ENCODE data around the gene ADAM29.
"Not testable (repeated sequence)": the region's sequence is repeated elsewhere in the genome, so short reads cannot be mapped to it uniquely, and the experiment has no call there.

The ADAM29 gene

DNA sequence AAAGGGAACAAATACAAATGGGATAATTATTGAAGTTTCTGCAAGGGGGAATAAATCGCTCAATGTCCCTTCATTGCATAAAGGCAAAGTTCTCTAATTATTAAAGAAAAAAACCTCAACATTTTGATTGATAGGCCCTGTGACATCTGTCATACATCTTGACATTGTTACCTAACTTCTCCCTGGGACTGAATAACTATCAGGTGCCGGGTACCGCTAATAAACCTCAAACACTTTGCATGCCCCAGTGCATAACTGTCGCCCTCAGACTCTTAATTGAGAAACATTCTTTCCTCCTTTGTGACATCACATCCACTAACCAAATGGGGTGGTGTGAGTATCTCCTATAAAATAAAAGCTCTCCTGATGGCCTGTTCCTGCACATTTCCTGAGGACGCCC, at the start of gene ADAM29:
Gene ADAM29 (plus strand): TSS at position 301 of the 400 bp plus-strand sequence. CDS start 57,168 bp downstream, outside the sequence.
- no peak for DNase-seq (ENCODE audit: low read depth)

DNA sequence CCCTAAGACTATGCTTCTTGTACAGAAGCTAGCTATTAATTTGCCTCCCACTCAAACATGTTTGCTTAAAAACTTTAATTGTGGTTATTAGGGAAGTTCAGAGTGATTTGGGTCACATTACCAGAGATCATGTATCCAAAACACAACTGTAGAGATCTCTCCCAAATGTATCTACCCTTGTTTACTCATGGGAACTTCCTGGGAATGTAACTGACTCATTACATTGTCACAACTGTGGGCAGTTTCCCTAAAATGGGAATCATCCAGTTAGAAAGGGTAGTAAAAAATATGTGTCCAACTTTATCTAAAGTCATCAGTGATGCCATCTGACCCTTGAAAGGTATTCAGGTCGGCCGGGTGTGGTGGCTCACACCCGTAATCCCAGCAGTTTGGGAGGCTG, 48.8 kb upstream of the ADAM29 start:
- no peak for DNase-seq (ENCODE audit: low read depth)

DNA sequence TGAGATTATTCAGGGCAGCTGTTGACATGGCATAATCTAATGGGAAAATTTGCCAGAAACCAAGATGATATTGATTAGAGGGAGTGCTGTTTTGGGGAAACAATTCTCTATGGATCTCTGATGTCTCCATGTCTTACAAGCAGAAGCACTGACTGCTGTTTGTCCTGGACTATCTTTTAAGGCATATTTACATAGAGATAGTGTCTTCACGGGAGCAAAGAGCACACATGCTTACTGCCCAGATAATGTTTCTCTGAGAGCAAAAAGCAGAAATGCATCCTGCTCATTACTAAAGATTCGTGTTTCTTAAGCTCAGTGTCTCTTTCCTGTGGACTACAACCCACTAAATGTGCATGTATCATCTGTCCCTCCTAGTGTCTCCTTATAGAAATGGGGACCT, 47.8 kb upstream of the ADAM29 start:
- DNase-seq (ENCODE audit: low read depth), result no peak

DNA sequence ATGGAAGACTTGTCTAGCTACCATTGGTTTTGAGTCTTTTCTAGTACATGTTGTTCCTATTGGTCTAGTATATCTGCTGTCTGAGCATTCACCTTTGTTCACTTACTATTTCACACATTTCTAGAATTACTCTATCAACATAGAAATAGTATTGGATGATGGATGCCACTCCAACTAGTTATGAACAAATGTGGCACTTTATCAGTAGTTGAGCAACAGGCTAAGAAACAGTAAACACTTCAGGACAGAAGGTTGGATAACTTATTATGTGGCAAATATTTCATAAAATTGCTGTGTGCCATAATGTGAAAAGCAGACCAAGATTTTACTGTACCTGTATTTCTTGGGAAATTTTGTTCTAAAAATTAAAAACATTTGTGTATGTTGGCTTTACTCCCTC, 46.8 kb upstream of the ADAM29 start:
- no peak for DNase-seq (ENCODE audit: low read depth)

DNA sequence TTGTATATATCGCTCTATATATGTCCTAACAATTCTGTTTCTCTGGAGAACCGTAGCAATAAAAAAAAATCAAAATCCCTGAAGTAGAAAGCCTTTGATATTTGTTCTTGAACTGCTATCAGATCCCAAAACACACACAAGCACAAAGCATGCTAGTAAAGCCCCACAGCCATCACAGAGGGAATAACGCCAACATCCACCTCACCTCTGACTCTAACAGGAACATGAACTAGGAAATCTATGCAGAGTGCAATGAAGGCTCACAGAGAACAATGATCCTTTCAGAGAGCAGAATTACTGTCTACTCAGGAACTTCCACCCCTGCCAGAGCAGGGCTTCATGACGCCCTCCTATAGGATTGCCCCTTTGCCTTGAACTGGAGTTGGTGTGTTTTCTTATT, 45.0 kb upstream of the ADAM29 start:
- not testable (repeated sequence) for DNase-seq (ENCODE audit: low read depth)

DNA sequence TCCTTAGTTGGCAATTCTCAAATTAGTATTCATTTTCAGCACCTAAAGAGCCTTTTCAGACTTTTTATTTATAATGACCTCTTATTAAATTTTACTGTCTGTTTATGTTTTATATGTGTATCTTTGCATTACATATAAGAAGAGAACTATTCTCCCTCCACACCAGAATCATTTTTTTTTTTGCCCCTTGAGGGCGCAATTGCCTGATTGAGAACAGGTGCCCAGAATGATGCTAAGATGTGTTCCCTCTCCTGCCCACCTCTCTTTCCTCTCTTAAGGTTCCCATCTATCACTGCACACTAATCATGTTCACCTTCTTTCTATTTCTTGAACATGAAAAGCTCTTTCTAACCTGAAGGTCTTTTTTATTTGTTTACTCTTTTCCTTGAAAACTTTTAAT, 44.2 kb upstream of the ADAM29 start:
- DNase-seq (ENCODE audit: low read depth), result no peak

DNA sequence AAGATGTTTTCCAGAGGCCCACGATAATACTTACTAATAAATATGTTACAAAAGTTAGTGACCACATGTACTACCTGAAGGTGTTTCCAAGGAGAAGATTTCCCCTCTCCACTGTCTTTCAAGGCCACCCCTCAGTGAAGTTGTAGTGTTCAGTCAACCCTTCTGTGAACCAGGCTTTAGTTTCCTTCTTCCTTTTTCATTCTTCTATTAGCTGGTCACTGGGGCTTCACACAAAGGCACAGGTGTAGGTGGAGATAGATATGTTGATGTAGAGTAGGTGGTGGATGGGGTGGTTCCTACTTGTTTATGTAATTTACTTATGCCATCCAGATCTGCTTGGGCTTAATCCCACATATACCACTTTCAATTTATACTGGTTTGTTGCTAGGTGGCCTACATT, 43.3 kb upstream of the ADAM29 start:
- DNase-seq (ENCODE audit: low read depth), result no peak

DNA sequence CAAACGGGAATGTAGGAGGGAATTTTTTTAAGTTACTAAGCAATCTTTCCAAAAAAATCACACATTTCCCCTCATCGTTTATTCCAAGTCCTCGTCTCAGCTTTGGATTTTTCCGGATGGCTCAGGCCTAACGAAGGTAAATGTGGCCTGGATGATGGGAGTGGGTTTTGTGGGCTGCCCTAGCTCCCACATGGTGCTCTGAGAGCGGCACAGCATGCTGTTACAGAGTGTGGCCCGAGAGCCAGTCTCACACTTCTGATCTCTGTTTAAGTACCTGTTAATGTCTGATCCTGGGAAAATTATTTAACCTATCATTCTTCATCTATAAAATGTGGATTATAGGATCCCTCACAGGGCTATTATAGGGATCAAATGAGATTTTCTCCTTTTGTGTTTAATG, 38.2 kb upstream of the ADAM29 start:
- DNase-seq (ENCODE audit: low read depth), result no peak

DNA sequence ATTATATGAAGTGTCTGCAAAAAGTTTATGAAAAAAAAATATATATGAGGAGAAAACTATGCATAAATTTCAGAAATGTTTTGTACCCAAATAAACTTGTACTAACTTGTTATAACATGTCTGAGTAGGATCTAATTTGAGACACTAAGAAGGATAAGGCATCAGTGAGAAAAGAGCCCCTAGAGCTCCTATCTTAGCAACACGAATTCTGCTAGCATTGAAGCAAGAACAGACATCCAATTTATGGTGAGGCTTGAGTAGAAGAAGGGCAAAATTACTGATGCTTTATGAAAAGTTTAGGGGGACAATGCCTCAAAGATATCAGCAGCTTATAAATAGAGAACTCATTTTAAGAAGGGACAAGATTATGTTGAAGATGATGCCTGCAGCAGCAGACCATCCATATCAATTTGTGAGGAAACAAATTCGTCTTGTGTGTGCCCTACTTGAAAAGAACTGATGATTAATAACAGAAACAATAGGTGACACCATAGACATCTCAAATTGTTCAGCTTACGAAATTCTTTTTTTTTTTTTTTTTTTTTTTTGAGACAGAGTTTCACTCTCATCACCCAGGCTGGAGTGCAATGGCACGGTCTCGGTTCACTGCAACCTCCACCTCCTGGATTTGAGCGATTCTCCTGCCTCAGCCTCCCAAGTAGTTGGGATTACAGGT, 35.7 kb upstream of the ADAM29 start:
- DNase-seq (ENCODE audit: low read depth), result no peak

DNA sequence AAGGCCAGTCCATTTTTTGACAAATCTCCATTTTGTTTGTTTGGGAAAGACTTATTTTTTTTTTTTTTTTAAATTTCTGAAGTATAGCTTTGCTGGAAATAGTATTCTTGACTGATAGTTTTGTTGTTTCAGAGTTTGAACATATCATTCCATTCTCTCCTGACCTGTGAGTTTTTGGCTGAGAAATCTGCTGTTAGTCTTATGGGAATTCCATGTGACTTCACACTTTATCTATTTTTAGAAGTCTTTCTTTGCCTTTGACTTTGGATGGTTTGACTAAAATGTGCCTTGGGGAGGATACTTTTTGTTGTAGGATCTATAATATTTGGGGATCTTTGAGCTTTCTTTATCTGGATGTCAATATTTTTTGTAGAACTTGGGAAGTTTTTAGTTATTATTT, 10.7 kb upstream of the ADAM29 start:
- DNase-seq (ENCODE audit: low read depth), result no peak

DNA sequence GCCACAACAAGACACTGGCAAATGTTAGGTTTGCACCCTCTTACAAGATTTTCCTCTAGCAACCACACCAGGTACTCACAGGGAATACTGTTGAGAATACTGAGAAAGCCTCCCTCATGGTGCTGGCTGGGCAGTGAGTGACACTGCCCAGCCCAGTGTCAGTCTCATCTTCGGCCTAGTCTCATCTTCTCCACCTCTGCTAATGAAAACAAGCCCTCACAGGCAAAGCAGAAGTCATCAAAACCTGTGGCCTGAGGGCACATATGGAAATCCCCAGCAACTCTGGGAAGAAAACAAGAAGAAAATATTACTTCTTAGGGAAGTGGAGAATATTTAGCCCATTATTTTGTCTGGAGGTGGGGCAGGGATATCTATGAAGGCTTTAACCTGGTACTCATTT, 7.9 kb upstream of the ADAM29 start:
- DNase-seq (ENCODE audit: low read depth), result no peak

DNA sequence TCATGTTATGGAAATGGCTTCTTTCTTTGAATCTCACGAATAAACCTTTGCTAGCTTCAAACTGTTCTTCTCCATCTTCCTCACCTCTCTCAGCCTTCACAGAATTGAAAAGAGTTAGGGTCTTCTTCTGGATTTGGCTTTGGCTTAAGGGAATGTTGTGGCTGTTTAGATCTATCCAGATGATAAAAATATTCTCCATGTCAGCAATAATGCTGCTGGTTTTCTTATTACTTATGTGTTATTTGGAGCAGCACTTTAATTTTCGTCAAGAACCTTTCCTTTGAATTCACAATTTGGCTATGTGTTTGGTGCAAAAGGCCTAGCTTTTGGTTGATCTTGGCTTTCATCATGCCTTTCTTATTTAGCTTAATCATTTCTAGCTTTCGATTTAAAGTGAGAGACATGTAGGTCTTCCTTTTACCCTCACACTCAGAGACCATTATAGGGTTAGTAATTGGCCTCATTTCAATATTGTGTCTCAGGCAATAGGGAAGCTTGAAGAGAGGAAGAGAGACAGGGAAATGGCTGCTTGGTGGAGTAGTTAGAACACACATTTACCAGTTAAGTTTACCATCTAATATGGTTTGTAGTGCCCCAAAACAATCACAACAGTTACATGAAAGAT, 5.1 kb upstream of the ADAM29 start:
- DNase-seq (ENCODE audit: low read depth), result no peak

DNA sequence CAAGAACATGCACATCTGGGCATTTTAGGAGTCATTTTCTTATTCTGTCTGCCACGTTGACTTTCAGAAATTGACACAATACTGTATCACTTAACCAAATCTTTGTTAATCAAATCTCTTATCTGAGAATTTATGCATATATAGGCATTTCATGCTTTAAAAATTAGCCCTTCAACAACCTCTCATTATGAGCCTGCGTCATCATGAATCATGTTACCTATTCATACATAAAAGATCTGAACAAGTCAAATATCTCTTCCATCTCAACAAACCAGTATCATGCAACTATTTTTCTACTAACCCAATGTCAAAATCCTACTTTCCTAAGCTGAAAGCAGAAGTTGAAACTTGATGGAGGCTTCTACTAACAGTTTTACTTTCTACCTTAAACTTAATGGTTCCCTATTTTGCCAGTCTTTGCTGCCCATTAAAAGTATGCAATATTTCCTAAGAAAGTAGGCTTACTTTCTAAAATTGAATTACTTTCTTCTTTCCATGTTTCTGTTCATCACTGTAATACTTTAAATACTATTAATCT, 1.8 kb downstream of the ADAM29 start:
- DNase-seq (ENCODE audit: low read depth), result no peak

DNA sequence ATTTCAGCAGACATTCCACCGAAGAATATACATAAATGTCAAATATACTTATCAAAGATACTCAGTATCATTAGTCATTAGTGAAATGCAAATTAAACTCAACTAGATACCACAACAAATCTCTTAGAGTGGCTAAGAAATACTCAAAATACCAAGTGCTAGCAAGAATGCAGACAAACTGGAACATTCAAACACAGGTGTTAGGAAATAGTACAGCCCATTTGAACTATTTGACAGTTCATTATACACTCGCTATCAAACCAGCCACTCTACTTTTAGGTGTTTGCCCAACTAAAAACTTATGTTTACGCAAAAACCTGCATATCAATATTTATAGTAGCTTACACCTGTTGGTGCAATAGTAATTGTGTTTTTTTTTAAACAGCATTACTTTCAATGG, 8.8 kb downstream of the ADAM29 start:
- no peak for DNase-seq (ENCODE audit: low read depth)

DNA sequence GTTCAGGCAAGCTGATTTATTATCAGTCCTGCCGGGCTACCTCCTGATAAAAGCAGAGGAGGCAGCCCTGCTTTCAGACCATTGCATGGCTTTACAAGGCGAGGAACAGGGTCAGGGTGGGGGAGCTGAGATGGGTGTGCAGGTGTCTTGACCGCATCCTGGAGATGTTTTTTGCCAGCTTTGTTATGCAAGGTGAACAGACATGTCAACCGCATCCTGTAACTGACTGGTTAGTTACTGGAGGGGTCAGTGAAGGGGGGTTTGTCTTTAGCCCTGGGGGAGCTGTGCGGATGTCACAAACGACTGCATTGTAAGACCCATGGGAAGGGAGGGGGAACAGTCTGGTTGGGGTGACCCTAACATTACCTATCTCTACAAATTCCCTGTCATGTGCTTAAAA, 10.0 kb downstream of the ADAM29 start:
- DNase-seq (ENCODE audit: low read depth), result no peak

DNA sequence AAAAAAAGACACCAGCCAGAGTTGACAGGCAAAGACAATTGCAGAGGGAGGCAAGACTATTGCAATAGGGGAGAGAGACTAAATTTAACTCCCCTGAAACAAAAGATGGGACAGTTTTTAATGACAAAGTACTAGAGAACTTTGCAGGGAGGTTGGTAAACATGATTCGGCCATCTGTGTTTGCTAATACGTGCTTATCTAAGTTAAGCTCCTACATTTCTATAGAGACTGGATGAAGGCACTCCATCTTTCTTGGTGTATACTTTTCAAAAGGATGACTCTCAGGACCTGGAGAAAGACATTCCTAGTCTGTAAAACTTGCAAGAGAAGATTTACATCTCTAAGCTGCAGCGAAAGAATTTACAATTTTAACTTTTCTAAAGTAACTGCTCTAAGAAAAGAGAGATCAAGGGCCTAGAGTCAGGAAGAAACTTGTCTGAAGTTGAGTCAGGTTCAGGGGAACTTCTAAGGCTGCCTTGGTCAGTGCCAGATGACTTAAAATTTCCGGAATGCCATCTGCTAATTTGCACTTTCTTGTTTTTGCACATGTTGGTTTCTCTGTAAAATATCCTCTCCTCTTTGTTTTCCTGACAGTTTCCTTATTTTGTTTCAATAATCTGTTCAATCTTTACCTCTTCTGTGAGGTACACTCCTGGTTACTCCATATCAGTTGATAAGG, 10.6 kb downstream of the ADAM29 start:
- no peak for DNase-seq (ENCODE audit: low read depth)

DNA sequence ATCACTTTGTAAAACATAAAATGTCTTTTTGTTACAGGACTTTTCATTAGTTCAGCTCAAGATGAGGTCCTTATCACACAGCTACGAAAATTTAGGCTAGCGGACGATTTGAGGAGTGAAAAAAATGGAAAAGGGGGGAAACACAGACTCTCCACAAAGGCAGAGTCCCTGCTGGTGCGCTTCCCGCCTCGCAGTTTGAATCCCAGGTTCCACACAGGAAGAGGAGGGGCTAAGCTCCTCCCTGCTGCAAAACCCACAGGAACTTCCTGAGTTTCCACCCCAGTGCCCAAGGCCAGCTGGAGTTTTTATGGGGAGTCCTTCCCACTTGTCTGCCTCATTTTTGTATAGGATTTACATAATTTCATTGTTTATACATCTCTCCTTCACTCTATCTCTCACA, 11.2 kb downstream of the ADAM29 start:
- no peak for DNase-seq (ENCODE audit: low read depth)

DNA sequence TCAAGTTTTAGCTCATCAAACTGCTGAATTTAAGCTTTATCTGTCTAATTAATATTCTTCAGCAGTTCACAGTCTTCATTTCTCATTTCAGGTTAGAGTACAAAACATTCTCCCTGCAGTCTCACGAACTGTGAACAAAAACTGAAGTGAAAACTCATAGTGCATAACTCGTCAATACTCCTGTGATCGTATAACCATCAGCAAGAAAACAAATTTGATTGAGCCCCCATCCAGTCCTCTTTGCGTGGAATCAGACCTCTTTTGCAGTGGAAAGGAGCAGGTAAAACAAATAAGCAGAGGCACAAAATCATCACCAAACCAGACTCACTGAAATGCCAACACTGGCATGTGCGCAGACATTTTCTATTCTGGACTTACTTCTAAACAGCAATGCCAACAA, 12.7 kb downstream of the ADAM29 start:
- DNase-seq (ENCODE audit: low read depth), result no peak

DNA sequence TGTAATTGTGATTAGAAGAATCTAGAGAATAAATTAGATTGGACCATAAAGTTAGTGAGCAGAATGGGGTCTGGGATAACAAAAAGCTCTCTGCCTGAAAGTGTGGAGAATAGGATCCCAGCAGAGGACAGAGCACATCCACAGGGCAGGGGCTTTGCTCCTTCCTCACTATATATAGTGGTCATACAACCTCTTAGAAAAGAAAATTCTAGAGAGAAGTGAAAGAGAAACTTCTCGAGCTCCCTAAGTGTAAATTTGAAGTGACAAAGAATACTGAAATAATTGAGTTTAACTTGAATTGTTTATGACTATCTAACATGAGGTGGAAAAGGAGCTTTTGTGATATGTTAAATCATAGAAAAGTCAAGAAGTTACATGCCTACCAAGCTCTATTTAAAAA, 14.9 kb downstream of the ADAM29 start:
- DNase-seq (ENCODE audit: low read depth), result no peak

DNA sequence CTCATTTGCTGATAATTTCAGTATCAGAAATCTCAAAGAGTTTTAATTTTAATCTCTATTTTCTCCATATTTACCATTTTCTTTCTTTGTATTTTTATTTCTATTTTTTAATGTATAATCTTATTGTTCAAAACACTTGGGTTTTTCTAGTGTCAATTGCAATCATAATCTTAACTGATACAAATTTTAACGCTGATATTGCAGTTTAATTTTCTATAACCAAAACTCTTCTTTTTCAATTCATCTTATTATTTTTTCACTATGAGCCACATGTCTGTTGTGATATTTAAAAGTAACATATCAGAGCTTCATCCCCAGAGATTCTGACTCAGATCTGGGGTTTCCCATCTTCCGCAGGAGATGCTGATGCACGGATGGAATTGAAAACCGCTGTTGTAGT, 16.2 kb downstream of the ADAM29 start:
- no peak for DNase-seq (ENCODE audit: low read depth)

DNA sequence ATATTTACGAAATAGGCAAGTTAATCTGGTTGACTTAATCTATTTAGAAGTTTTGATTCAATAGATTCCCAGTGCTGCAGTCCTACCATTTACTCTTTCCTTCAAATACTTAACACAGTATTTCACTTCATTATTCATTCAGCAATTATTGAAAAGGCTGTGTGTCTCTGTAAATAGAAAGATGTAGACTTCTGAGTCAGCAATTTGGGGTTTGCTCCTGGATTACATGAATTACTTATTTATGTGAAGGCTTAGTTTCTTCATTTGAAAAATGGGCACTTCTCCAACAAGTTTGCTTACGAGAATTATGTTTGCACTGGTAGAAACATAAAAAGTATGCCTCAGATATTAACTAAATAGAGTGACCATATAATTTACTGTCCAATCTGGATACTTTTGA, 17.4 kb downstream of the ADAM29 start:
- DNase-seq (ENCODE audit: low read depth), result no peak

DNA sequence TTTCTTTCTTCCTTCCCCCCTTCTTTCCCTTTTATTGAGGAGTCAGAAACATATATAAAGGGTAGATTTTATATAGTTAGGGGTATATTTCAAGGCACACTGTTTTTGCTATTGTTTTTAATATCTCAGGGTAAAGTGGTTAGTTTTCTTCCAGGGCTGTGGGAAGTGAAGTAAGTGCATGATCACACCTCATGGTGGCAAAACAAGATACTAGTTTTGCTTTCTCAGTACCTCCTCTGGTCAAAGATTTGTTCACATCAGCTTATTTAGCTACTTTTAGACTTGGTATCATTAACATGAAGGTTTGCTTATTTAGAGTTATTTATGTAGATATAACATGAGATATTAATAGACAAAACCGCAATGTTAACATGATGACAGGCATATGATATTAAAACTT, 21.8 kb downstream of the ADAM29 start:
- no peak for DNase-seq (ENCODE audit: low read depth)

DNA sequence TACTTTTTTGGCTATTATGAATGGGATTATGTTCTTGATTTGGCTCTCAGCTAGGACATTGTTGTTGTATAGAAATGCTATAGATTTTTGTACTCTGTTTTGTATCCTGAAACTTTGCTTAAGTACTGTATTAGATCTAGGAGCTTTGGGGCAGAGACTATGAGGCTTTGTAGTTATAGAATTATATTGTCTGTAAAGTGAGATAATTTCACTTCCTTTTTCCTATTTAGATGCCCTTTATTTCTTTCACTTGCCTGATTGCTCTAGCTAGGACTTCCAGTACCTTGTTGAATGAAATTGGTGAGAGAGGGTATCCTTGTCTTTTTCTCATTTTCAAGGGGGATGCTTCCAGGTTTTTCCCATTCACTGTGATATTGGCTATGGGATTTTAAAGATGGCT, 28.1 kb downstream of the ADAM29 start:
- no peak for DNase-seq (ENCODE audit: low read depth)

All from EH (cell line).